GM18508 (cell line): ENCODE measurements around the gene POLR1F.
A peak's percentile ranks its signal among the peaks of the same experiment; 100 is the strongest.
"Not testable (repeated sequence)": the region's sequence is repeated elsewhere in the genome, so short reads cannot be mapped to it uniquely, and the experiment has no call there.

Experiments
- ATAC-seq: cut with Tn5 transposase; IDR thresholded peaks from one replicate; pipeline ENCODE4 v1.9.1; 2021; ENCODE audit warnings: moderate number of reproducible peaks; ENCODE audit not compliant: insufficient read depth, unreplicated experiment

The POLR1F gene

DNA sequence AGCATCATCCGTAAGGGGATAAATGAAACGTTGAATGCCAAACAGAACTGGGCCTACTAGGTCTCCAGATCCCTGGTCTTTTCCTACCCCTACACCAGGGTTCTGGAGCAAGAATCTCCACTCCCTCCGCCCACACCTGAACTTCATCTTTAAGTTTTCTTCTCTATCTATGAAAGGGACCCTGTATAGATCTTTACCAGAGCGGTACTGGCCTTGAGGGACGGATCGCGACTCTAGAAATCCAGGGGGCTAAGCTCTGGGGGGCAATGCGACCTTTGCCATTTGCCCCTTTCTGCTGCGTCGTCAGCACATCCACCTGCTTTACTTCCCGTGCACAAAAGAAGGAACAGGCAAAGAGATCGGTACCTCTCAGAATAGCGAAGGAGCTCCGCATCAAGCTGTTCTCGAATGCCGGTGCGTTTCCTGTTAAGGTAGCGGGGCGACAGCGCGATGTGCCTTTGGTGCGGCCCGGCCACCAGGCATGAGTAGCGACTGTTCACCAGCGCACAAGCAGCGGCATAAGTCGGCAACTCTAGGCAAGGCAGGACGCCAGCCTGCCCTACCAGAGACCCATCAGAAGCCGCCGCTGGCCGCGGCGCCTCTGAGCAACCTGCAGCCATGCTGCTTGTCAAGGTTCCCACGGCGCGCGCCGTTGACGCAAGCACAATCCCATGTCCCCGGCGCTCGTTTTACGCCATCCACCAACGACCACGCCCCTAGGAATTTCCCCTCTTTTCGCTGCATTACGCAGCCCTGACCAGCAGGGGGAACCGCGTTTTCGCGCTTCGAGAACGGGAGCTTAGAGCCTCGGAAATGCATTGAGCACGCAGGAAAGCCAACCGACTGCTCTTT lies at the start of gene POLR1F:
TSS of gene POLR1F (minus strand) at position 641 of the 852 bp plus-strand sequence. CDS start at position 620, 21 bp downstream.
- ATAC-seq = peak; percentile 89

DNA sequence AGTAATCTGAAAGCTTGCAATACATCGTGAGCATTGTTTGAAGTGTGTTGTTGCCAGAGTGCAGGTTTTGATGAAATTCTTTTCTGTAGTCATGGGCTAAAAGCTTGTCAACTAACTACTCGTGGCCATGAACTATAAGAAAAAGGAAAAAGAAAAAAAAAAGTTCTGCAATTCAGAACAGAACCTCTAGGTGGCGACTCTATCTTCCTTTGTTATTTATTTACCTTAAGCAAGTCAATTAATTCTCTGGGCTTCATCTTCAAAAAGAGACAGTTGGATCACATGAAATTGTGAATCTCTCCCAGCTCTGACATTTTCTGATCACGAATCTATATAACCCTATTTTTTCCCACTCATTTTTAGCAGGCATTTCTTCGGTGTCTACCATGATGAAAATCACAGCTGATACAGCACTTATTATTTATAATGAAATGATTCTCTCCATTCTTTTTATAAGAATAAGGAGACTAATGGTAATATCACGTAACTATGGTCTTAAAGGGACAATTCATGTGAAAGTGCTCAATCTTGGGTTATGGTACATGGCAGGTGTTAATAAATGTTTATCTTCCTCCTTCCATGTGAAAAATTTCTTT lies 45.8 kb upstream of the POLR1F start:
- no peak for ATAC-seq

DNA sequence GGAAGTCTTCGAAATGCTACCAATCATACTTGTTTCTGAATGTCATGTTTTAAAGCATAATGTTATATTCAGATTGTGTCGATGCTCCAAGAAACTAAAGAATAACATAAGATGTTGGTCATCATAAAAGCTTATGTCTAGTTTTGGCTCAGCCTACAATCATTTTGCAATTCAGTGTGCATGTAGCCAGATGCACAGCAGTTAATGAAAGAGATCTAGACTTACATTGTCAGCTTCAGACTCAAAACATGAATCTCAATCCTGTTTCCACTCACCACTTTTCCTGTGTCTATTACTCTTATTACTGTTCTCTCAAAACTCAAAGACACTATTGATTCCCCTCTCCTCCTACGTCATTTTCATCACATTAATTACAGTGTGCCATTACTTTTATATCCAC lies 43.2 kb upstream of the POLR1F start:
- ATAC-seq = no peak

DNA sequence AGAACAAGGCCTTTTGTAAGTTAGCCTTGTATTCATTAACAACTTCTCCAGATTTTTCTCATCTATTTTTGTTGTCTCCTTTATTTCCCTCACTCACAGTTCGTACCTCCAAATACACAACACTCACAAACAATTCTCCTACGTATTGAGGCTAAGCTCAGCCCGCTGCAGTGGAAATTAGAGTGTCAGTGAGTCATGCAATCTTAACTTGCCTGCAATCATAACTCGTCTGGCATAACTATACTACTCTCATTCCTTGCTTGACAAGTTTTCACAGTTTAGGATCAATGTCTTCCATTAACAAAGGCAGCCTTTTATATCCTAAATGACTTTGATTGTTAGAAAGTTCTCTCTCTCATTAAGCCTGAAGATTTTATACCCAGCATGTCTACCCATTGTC lies 40.8 kb upstream of the POLR1F start:
- ATAC-seq = no peak

DNA sequence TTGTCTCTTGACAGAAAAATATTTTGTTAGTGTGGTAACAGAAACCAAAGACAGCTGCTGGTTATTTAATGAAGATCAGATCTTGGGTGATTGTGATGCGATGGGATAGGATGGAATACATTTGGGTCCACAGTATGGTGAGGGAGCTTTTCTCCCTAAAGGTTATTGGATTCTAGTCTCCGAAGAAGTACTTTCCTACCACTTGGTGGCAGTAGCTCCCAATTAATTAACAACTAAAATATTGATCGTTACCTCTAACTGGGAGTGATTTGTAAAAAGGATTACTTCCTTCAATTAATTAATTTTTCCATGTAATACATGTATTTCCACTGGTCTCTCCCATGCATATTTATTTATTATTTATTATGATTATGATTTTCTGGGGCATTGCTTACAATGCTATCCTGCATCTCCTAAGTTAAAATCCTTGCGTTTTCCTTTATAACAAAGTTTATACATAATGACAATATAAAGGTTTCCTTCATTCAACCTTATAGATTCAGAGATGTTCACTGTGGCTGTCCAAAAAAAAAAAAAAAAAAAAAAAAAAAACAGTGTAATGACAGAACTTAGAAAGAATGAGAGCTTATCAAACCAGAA lies 39.0 kb upstream of the POLR1F start:
- ATAC-seq = no peak

DNA sequence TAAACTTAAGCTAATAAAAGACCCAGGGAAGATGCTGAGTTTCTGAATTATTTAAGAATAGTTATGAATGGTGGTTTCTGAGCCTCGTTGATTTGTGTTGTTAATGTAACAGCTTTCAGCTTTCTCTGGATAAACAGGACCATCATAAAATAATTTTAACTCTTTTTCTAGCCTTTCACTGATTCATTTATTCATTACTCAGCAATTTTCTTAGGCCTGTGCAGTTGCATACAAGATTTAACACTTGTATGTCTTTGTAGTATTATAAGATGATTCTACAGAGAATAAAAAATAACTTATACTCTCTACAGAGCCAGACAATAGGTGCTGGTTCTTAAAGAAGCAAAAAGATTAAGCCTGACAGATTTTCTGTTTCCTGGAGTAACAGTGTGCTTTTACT lies 35.2 kb upstream of the POLR1F start:
- ATAC-seq = no peak

DNA sequence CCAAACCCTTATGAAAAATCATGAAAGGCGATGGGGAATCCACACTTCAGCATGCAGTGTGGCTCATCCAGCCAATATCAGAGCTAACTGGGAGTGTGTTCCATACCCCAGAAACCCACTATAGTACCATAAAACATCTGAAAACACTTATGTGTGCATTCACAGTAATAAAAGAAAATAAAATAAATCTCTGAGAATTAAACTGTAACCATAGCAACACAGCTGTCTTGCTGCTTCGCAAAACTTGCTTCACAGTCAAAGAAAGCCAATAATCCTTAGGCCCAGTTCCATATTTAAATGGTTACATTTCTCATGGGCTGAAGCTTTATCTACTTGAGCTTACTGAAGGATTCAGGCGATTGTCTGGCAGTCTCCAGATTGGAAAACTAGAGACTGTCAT lies 19.9 kb upstream of the POLR1F start:
- ATAC-seq = no peak

DNA sequence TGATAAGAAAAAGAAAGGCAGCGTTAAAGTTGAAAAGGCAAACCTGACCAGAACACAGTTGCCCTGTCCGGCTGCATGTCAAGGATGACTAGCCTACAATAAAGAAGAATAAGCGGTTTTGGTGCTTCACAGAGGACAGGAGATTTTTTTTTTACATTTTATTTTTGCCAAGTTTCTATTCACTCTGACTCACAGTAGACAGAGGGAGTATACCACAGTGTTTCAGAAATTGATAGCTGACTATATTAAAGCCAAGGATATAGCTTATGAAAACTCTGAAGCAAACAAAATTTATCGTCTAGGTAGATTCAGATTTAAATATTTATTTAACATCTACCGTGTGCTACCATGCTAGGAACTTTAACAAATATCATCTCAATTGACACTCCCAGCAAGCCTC lies 16.9 kb upstream of the POLR1F start:
- no peak for ATAC-seq

GRCh38 chr7:19715499-19715898 lies 6.7 kb upstream of the POLR1F start:
- ATAC-seq = no peak

GRCh38 chr7:19713676-19714075 lies 4.8 kb upstream of the POLR1F start:
- no peak for ATAC-seq

DNA sequence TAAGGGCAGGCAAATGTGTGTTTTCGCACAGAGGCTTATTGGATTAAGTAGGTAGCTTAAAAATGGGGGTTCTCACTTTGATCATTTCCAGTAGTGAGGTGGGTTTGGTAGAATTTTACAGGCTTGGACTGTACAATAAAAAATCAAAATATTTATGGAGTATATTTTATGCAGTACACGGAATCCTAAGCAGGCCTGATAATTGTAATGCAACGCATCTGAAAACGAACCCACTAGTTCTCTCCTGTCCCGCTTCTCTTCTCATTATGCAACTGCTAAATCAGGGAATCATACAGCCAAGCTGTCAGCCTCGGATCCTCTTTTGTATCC lies 377 bp upstream of the POLR1F start:
- ATAC-seq = no peak

DNA sequence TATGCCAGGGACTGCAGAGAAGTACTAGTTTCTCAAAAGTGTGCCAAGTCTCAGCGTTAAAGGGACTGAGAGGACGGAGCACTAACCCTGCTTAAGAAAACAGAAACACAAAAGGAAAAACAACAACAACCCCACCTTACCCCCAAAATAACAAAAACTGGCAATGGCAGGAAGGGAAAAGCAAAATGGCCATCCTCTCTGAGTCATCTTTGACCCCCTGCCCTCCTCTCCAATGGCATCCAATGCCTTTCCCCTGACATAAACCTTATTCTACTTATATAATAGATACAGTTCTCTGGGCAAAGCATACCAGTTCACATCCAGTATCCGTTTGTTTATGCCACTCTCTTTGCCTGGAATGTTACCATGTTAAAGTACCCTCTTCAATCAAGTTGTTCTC lies 1.6 kb downstream of the POLR1F start:
- no peak for ATAC-seq

DNA sequence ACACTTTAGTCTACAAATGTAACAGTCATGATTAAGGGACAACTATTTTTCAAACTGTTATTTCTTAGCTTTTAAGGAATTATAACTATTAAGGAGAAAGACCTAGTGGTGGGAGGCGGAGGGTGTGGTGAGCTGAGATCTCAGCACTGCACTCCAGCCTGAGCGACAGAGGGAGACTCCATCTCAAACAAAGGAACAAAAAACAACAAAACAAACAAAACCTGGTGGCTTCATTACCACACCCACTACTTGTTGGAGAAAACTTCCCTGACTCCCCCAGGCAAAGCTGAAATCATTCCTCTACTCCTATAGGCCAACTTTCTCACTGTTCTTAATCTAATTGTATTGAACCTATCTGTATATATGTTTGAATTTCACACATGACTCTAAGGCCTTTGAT lies 3.2 kb downstream of the POLR1F start:
- ATAC-seq = no peak

- ATAC-seq = no peak
Observed at GRCh38 chr7:19701471-19701870, 7.4 kb downstream of the POLR1F start.

GRCh38 chr7:19700936-19701335 lies 7.9 kb downstream of the POLR1F start:
- ATAC-seq = no peak

DNA sequence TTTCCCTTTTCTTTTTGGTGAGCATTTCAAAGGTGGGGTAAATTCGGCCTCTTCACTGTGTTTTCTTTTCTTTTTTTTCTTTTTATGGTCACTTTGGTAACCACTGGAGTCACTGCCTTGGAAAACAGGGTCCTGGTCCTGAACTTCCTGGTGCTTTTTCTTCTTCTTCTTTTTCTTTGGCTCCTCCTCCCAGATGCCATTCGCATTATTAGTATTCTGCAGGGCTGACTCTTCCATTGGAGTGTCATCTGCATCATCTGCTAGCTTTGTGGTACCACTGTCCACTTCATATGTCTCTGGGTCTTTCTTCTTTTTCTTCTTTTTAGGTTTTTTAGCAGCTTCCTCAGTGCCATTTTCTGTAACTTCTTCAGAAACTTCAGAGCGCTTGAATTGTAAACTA lies 10.5 kb downstream of the POLR1F start:
- ATAC-seq = no peak

- no peak for ATAC-seq
Observed at GRCh38 chr7:19696926-19697325, 11.9 kb downstream of the POLR1F start.

- ATAC-seq = no peak
Observed at GRCh38 chr7:19692111-19692828, 16.6 kb downstream of the POLR1F start.

GRCh38 chr7:19690736-19691135 lies 18.1 kb downstream of the POLR1F start:
- no peak for ATAC-seq

DNA sequence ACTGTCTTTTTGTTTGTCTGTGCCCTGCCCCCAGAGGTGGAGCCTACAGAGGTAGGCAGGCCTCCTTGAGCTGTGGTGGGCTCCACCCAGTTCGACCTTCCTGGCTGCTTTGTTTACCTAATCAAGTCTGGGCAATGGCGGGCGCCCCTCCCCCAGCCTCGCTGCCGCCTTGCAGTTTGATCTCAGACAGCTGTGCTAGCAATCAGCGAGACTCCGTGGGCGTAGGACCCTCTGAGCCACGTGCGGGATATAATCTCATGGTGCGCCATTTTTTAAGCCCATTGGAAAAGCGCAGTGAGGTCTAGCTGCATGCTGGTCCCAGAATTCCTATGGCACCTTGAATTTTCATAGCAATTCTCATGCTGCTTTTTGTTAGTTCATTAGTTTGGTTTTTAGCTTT lies 19.7 kb downstream of the POLR1F start:
- ATAC-seq = not testable (repeated sequence)

DNA sequence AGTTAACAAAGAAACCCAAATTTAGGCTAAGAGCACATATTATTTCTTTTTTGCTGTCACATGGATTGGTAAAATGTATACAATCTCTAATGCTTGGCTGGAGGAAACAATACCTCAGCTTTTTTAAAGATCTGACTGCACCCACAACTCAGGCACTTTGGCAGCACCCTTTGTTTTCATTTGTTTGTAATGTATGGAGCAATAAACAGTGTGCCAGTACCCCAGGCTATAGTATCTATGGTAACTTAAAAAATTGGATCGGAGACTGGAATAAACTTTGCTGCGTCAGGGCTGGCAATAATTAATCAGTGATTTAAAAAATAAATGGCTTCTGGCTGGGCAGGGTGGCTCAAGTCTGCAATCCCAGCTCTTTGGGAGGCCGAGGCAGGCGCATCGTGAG lies 27.2 kb downstream of the POLR1F start:
- ATAC-seq = no peak
